Measurements from ENCODE around the gene ANO1.

Gene ANO1

DNA sequence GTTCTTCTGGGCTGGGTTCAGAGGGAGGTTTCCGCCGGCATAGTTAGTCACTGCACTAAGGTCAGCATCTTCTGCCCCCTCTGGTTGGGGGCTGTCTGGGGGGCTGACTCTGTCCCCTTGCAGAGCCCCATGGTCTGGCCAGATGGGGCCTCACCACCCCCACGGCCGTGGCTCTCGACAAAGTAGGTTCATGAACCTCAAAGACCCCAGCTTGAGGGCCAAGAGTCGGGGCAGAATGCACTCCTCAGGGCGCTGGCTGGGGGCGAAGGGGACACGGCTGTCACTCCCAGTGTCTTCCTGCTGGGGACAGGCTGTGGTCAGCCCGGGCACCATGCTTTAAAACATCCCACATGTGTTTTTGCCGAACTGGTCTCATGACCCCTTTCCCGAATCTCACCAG is 20.8 kb downstream of the ANO1 start:
- no peak for DNase-seq

DNA sequence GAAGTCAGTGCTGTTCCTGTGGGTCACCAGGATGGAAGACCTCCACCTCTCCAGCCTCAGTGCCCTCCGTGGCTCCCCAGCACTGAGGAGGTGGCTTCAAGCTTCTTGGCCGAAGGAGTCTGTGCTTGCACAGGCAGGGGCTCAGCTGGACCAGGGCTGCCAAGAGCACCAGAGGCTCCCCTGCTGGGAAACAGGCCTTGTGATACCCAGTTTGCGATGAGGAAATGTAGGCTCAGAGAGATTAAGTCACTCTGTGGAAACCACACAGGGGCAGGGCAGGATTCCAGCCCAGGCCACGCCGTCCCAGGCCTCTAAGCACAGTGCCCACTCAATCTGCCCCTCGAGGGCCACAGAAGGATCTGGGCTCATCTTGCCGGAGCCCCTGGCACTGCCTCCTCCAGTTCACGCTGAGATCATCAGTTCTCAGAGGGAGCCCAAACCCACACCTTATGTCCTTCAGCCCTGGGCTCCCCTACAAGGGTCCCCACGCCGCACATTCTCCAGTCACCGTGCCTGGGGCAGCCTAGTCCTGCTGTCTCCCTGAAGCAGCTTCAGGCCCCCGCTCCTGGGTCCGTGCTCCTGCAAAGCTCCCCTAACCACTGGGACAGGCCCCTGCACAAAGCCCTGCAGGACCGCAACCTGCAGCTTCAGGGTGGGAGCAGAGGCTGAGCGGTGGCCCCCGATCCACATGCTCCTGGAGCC is 21.6 kb downstream of the ANO1 start:
- no peak for DNase-seq

DNA sequence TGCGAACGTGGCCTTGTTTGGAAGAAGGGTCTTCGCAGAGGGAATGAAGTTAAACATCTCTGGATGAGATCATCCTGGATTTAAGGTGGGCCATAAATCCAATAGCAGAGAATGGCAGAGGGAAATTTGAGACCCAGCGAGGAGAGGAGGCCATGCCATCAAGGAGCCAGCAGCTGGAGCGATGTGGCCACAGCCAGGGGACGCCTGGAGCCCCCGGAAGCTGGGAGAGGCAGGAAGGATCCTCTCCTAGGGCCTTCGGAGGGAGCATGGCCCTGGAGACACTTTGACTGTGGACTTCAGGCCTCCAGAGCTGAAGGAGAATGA is 22.1 kb downstream of the ANO1 start:
- no peak for DNase-seq

- DNase-seq, result no peak
These were observed 22.7 kb downstream of the ANO1 start for GRCh38 chr11:70100791-70101190.

DNA sequence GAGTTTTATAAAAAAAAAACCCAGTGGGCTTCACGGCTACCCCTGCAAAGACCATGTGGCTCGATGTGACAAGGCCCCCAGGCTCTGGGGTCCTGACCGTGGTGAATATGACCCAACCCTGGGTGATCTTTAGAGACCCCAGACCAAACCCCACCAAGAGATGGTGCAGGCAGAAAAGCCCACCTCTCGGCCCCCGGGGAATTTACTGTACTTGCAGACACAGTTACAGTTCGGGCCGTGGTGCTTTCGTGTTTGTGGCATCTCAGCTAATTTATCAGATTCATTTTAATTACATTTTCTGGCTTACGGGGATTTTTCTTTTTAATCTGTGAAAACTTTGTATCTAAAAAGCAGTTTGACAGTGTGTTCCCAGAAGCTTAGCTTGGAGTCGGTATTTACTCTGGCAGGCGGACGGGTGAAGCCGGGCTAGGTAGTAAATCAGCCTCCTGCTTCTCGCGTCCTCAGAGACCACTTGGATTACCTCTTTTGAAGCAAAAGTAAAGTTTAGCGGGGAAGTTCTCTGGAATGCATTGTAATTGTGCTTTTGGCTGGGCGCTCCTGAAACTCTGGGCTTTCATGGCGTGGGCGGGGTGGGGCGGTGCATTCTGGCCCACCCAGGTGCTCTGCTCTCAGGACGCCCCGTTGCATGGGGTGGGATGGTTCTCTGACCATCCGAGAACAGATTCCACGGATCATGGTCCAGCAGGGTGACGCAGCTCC is 25.3 kb downstream of the ANO1 start:
- no peak for DNase-seq

- no peak for DNase-seq
These were observed 26.3 kb downstream of the ANO1 start for GRCh38 chr11:70104419-70104818.

DNA sequence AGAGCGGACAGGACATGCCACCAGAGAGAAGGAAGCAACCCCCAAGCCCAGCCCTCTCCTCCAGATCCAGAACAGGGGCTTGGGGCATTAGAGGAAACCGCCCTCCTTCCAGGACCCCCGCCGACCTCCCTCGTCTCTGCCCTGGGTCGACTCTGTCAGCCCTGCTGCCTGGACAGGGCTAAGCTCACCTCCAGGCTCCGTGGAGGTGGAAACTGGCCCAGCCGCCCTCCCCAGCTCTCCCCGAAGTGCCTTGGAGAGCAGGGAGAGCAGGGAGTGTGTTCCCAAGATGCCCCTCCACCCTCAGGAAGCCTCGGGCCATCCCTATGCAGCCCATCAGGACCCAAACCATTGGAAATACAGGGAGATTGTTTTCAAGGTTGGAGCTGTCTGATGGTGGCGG is 26.8 kb downstream of the ANO1 start:
- no peak for DNase-seq

- no peak for DNase-seq
These were observed 27.2 kb downstream of the ANO1 start for GRCh38 chr11:70105369-70105754.

DNA sequence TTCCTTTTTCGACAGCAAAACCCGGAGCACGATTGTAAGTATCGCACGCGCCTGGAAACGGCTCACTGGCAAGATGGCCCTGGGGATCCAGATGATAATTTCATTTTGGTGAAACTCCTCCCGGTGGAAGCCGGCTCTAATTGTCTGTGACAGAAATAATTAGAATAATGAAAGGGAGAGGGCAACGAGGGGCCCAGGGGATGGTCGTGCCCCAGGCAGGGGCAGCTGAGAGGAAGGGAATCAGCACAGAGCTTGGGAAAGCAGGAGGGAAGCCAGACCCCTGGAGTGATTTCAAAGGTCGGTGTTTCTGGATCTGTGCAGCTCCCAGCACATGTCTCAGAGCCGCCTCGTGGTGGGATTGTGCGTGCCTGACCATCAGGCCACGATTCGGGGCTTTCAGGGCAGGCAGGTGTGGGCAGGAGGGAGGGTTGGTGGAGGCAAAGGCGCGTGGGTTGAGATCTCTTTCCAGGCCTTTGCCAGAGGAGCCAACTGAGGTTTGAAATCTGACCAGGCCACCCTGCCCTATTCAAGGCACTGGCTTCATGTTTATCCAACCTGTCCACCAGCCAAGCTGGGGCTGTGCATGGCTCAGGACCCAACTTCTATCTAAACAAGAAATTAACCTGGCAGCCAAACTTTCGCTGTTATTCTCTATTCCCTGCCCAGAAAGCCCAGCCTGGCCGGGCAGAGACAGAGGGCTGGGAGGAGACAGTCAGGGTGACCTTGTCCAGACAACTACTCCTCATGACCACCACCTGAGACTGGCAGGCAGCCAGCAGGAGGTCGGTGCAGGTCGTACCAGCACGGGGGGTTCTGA is 27.8 kb downstream of the ANO1 start:
- DNase-seq, result no peak

DNA sequence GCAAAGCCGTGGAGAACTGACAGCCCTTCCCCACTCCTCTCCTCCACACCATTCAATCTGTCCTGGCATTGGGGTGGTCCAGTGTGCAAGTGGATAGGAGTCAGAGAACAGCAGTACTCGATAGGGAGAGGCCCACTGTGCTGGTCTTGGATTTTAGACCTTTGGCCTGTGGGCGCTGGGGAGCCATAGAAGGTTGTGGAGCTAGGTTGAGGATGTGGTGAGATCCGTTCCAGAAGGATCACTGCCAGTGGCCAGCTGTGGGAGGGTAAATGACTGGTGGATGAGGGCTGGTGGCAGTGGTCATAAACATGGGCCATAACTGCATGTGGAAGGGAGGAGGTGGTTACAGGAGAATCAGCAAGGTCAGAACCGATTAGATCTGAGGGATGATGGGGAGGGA is 28.6 kb downstream of the ANO1 start:
- DNase-seq, result no peak

DNA sequence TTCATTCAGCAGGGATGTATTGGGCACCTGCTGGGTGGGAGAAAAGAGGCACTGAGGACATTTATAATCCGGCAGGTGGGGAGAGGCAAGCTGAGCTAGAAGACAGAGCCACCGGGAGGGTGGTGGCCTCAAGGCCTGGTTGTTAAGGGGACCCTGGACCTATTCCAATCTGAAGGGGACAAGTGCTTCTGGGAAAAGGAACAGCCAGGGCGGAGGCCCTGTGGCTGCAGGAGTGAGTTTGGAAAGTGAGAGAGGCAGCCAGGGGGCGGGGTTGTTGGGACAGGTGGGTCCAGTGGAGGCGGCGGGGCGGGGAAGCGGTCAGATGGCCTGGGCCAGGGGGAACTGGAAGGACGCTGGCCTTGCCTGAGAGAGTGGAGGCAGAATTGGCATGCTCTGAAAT is 29.1 kb downstream of the ANO1 start:
- DNase-seq, result no peak

DNA sequence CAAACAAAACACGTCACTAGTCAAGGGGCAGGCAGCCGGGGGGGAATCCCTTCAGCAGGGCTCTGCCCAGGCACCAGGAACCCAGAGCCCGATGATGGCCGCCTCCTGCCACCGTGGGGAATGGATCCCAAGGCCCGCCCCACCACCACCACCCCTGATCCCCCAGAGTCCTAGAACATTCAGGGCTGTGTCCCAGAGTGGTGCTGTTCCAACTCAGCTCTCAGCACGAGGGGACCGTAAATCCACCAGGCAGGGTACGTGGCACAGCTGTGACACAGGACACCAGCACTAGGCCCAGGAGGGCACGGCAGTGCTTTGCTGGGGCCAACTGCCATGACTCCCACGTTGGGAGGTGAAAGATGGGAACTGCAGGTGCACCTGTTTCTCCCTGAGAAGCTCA is 29.6 kb downstream of the ANO1 start:
- no peak for DNase-seq

DNA sequence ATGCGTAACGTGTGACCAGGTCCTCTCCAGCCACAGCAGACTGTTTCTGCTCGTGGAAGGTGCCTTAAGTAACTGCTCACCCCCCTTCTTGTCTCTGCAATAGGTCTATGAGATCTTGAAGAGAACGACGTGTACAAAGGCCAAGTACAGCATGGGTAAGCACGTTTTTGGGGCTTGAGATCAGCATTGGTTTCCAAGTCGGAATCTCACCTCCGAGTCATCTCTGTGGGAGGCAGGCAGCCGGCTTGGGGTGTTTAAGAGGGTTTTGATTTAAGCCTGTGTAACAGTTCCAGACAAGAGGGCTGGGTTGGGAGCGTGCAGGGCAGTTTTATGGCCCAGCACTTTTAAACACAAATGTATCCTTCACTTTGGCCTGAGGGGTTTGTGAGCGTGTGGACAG is 30.1 kb downstream of the ANO1 start:
- no peak for DNase-seq

DNA sequence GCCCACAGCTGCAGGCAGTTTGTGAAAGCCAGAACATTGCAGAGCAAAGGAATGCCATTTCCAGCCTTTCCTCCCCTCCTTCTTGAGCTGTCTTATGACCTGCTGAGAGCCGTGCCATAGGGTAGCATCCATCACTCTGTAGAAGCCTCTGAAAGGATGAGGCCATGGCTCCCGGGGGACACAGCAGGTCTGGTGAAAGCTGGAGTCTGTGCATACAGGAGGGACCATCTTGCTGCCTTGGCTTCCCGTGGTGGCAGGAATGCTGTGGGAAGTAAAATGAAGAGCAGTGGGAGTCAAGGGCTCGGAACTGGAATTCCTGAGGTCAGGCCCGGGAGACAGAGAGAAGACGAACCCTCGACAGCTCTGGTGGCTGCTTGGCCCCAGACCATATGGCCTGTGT is 30.9 kb downstream of the ANO1 start:
- DNase-seq, result no peak

DNA sequence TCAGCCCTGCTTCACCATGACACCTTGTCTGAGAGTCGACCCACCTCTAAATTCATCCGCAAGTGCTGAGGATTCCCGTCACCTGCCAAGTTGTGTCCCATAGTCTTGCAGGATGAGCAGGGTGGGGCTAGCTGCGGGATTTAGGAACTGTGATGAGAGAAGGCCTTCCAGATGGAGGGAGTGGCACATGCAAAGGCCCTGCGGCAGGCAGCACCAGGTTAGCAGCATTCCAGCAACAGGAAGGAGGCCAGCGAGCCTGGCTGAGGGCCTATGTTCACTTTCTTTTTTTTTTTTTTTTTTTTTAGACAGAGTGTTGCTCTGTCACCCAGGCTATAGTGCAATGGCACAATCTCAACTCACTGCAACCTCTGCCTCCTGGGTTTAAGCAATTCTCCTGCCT is 31.8 kb downstream of the ANO1 start:
- DNase-seq, result no peak

- no peak for DNase-seq
These were observed 32.5 kb downstream of the ANO1 start for GRCh38 chr11:70110538-70111055.

DNA sequence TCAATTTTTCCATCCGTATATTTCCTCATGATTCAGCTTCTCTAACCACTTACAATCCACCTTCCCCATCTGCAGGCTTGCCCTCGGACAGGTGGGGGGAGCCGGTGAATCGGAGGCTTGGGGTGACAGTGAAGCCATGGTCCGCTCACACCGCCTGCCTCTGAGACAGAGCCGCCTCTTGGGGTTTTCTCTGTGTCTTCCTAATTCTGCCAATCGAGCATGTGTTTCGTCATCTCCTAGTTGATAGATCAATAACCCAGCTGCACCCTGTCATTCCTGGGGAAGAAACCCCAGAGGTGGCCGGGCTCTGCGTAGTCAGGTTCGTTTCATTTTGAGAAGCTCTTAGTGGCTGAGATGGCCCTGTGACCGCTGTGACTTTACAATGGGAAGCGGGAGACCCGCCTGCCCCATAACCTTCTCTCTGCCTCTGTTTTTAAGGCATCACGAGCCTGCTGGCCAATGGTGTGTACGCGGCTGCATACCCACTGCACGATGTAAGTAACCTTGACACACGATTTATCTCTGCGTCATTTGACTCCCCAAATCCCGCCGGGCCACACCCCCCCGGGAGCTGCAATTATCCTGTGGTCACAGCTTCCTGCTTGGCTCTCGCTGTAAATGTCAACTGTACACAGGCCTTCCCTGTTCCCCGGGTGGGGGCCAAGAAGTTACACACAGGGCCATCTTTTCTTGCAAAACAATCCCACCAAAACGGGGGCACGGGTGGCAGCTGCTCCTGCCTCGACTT is 33.3 kb downstream of the ANO1 start:
- DNase-seq, result no peak

DNA sequence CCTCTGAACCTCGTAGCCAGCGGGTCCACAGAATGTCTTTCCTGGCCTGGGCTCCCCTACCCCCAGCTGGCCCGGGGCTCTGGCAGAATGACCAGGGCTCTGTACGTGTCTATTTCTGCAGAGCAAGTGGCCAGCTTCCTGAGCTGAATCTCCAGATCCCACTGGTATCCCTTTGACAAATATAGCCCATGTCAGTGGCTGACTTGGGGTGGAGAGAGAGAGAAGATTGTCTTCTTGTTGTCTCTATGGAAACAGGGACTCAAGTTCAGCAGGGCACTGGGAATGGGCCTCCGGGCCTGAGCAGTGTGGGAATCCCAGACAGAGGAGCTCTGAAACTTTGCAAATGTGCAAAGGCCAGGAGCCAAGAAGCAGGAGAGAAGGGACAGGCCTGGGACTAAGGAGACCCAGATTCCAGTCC is 33.9 kb downstream of the ANO1 start:
- no peak for DNase-seq

DNA sequence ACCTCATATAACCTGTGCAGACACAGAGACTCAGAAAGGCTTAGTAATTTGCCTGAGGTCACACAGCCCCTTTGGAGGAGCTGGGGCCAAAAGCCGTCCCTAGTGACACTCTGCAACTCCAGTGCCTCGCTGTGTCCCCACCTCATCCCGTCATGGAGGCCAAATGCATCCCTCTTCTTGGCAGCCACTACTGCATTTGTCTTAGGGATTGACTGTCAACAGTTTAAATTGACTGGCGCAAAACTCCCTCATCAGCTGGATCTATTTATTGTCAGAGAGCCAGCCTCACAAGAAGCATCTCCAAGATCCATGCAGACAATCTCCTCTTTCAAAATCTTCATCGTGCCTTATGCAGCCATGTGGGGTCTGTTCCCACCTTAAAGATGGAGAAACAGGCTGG is 35.7 kb downstream of the ANO1 start:
- DNase-seq, result no peak

GRCh38 chr11:70115778-70116177 is 37.7 kb downstream of the ANO1 start:
- no peak for DNase-seq

DNA sequence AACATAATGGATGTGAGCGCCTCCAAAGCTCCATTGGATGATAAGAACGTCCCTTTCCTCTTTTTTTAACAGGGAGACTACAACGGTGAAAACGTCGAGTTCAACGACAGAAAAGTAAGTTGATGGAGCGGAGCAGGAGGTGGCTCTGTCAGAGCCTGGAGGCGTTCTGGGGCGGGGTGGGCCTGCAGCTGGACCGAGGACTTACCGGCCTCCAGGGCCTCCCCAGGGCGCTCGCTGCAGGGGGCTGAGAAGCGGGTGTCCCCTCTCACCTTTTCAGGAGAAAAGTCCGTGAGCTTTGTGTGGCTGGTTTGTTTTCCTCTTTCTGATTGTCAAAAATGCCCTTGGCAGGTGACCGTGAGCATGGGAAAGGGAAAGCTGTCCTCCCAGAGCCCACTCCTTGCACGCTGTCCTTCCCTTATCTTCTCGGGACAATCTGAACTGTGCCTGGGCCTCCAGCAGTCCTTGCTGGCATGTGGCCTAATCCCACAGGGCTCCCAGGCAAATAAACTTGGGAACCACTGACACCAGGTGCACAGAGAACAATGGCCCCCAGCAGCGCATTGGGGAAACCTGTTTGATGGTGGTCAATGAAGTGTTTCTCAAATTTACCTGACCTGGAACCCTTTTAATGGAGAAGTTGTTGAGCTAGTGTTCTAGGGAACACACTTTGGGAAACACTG is 38.4 kb downstream of the ANO1 start:
- DNase-seq, result no peak

DNA sequence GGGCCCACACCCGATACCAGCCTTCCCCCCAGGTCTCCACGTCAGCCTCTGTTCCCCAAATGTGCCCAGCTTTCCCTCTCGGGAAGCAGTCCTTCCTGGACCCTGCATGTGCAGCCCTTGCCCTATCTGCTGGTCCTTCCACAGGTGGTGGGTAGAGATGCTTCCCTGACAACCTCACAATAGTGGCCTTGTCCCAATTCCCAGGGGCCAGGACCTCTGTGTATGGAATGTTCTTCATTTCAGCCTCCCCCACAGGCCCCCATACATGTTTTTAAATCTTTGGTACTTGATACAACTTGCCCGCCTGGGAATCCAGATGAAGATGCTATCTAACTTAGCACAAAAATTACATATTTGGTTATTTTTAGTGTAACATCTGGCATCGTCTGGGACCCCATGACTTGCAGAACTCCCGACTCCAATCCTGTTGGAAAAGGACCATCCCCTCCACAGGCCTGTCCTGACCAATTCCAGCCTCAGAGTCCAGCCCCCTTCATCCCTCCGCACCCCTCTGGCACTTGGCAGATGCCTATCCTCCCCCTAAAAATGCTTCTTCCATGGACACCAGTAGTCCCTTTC is 39.5 kb downstream of the ANO1 start:
- no peak for DNase-seq
